HG03025 (cell line): ENCODE measurements around the gene SORBS1.

Source experiments
- ATAC-seq: cut with Tn5 transposase; IDR thresholded peaks from one replicate; pipeline ENCODE4 v1.9.1; 2021; ENCODE audit warnings: mild to moderate bottlenecking, moderate library complexity; ENCODE audit not compliant: unreplicated experiment, low FRiP score

SORBS1 gene

DNA sequence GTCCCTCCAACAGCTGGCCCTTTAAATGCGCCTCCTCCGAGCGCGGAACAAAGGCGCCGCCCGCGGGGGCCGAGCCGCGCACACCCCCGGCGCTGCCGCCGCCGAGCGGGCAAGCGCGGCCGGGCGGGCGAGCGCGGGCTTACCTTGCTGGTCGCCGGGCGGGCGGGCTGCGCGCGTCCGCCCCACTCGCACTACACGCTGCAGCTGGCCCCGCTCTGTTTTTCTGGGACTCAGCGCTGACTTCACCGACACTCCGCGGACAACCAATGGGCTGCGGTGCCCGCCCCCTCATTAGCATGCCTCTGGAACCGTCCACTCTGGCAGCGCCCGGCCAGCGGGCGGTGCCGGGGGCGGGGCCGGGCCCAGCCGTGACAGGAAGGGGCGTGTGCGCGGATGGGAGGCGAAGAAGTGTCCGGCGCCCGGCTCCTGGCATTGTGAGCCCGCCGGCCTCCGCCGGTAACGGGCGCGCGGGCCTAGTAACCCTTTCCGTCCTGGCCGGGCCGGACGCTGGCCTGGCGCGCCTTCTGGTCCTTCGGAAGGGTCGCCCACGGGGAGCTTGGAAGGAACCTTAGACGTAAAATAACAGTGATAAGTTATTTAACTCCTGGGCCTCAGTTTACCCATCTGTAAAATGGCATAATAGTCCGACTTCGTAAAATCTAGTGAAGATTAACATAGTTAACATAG lies at the start of gene SORBS1:
Gene SORBS1, minus strand, starts transcription at position 195 of the 687 bp plus-strand sequence. CDS start 120,236 bp downstream, outside the sequence.
- ATAC-seq = peak; percentile 99

DNA sequence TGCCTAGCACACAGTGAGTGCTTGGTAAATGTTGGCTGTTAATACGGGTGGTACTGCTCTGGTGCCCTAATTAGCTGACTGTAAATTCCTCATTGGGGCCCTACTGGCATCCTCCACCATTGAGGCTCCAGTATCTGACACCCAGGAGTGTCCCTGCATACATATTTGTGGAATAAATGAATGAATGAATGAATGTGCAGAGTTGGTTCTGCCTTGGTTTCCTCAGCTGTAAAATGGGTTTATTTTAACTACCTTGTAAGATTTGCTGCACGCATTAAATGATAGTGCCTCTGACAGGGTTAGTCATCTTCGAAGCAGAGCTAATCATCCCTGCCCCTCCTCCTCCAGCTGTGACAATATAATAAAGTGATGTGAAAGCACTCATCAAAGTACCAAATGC lies 49.6 kb upstream of the SORBS1 start:
- ATAC-seq = no peak

DNA sequence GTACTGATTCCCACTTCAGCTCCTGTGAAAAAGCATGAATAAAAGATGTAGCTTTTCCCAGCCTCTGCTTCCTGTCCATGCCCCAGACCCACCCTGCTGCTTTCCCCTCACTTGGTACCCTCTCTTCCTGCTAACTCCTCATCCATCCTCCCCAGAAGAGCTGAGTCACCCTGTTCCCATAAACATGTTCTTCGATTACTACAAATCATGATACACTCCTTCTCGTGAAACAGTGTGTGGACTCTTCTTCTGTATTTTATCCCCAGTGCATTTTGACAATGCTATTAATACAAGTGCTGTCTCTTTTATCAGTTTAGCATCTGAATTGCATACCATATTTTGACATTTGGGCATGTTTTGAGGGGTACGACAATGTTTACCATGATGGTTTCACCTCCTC lies 45.8 kb upstream of the SORBS1 start:
- ATAC-seq = no peak

DNA sequence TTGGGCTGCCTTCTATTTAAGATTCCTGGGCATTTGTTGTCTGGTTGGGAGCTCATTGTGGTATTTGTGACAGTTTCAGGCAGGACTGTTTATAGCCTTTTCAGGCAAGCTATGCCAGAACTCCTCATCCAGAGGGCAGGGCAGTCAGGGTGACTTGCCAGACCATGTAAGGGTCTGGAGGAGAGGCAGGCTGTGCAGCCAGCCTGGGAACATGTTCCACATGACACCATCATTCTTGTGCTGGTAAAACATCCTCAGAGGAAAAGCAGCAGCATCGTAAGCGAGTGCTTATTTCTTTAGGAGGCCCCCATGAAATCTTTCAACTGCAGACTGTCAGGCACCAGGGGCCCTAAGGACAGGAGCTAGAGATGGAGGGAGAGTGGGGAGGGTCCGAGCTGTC lies 44.0 kb upstream of the SORBS1 start:
- no peak for ATAC-seq

DNA sequence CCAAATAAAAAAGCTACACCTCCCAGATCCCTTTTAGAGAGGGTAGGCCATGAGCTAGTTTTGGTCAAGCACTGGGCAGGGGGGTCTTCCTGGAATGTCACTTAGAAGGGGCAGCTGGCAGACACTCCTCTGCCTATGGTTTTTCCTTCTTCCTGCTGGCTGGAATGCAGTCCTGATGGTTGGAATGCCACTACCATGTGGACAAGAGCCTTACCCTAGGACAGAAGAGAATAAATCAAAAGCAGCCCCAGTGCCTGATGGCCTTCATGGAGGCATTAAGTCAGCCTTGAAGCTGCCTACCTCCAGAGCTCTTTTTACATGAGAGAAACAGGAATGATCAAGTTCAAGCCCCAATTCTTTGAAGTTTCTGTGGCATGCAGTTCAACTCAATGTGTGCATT lies 43.5 kb upstream of the SORBS1 start:
- ATAC-seq = no peak

DNA sequence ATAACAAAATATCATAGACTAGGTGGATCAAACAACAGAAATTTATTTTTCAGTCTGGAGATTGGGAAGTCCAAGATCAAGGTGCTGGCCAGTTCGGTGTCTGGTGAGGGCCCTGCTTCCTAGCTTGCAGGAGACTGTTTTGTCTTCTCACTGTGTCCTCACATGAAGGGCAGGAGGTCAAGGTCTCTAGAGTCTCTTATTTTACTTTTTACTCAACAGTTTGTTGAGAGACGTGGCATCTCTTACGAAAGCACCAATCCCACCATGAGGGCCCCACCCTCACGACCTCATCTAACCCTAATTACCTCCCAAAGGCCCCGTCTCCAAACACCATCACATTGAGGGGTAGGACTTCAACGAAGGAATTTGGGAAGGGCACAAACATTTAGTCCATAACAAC lies 41.2 kb upstream of the SORBS1 start:
- no peak for ATAC-seq

DNA sequence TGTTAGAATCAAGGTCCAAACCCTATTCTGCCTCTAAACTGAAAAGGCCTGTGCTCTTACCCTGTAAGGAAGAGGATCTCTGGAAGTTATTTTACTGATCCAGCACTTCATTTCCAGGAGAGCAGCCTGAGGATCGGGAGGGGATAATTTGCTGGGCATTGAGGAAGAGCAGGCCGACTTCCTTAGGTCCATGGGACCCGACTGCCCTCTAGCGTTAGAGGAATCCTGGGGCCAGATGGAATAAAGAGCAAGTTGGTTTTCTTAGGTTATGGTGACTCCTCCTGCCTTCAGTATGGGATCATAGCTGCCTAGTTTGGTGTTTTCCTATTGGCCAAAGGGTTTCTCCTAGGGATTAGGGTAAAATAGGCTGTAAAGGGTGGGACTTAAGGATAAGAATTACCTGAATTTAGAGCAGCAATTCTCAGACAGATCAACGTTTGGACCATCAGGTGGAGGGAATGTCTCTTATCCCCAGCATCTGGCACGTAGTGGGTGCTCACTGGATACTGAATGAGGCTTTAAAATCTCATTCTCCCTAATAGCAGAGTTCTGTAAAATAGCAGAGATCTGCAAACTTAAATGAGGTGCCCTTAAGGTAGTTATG lies 40.0 kb upstream of the SORBS1 start:
- ATAC-seq = no peak

DNA sequence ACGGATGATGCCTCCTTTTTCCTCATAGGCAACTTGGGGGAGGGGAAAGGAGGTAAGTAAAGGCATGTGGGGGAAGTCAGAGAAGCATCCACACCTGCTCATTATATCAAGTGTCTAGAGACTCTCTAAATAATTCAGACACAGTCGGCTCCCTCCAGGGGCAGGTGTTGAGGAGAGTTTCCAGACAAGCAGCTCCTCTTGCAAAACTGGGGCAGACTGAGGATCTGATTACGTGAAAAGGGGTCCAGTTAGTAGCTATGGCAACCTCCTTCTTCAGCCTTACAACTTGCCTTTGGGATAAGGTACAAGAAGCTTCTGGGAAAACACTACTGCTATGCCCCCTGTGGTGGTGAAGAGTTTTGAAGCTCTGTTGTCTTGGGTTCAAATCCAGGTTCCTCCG lies 39.0 kb upstream of the SORBS1 start:
- no peak for ATAC-seq

DNA sequence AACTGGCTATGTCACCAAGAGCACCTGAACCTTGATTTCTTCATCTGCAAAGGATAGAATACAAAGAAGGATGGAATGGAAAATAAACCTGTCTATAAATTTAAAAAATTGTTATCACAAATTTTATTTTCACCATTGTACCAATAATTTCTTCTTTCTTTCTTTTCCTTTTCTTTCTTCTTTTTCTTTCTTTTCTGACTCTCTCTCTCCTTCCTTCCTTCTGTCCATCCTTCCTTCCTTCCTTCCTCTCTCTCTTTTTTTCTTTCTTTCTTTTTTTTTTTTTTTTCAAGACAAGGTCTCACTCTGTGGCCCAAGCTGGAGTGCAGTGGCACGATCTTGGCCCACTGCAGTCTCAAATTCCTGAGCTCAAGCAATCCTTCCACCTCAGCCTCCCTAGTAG lies 36.6 kb upstream of the SORBS1 start:
- no peak for ATAC-seq

DNA sequence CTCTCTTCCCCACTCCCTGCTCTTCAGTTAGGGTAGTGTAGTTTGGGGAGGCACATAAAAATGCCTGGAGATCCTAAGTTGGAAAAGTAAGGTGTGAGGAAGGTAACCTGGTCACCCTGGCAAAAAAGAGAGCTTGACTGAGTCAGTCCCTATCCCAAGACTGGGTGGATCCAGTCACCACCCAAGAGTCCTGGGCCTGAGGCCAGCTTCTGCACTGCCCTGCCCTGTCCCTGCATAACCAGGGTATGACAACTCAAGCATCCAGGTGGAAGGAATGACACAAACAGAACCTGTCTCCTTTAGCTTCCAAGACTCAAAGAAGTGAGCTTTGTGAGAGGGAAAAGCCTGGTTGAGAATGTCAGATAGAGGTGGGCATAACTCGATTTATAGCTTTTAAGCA lies 26.9 kb upstream of the SORBS1 start:
- no peak for ATAC-seq

DNA sequence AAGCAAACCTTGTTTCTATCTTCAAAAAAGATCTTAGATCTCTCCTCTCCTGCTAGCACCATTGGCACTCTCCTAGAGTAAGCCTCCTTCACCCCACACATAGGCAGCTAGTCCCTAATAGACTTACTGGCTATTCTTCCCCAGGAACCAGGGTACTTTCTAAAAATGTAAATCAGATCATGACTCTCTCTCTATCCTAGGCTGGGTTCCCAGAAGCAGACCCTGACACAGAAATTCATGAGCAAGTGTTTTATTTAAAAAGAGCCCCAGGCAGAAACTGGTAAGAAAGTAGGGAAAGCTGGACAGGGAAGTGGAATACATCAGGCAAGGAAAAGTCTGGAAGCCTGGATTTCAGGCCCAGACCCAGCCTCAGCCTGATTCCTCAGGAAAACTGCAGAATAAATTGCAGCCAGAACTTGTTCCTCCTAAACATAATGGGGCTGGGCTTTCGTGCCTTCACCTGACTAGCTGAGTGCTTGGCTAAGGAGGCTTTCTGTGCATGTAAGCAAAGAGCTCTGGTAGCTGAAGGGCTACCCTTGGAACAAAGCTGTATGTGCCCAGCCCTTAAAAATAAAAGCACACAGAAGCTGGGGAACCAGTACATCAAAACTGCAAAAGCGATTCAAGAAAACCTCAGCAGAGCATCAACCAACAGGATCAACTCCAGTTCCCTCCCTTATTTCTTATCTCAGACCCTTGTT lies 18.8 kb upstream of the SORBS1 start:
- no peak for ATAC-seq

DNA sequence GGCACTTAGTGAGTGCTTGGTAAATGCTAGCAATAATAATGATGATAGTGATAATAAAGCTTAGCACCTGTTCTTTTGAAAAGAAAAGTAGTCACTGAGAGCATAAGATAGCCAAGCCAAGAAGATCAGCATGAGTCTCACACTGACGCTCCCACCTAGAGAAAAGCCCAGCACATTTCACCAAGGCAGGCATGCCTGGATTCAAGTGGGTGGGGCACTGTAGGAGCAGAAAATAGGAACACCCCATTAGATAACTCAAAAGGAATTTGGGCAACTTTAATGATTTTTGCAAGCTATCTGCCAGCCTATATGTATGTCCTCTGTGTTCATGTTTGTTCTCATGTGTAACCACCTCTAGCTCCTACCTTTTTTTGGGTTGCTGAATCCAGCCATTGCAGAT lies 18.1 kb upstream of the SORBS1 start:
- no peak for ATAC-seq

DNA sequence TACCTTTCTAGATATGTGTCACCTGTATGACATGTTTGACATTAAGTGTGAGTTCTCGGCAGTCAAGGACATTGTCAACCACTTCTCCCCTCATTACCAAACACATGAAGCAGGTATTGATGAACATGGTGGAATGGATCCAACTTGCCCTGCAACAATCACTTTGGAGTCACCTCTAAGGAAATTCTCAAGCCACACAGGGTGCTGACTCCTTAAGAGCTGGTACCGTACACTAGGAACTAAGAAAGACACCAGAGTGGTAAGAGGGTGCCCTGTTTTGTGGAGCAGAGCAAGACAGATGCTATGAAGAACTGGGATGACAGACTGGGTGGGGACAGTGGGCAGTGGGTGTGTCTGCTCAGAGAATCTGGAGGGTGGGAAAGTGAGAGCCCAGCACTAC lies 17.4 kb upstream of the SORBS1 start:
- ATAC-seq = no peak

DNA sequence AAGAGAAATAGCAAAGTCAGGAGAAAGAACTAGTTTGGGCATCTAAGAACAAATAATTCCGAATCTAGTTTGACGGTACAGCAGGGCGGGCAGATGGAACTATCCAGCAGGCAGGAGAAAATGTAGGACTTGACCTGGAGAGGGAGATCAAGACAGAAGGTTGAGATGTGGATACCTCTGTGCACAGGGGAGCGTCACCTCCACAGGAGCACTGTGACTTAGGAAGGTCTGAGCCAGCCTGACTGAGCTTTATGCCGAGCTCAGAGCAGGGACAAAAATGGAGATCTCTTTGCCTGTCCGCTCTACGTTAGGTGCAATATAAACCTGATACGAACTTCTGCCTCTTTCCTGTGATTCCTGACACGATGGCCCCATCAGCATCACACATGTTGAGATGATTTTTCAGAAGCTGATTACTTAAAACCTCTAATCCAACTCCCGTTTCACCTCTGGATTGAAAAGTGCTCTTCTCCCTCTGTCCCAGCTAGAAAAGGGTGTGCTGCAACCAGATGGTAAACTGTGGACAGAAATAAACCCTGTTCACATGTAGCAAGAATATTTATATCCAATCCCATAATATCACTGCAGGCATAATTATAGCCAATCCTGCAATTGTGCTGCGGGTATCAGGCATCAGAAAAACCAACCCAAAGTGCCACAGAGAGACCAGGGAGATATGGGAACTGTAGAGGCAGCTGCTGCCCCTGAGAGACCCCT lies 13.6 kb upstream of the SORBS1 start:
- no peak for ATAC-seq

DNA sequence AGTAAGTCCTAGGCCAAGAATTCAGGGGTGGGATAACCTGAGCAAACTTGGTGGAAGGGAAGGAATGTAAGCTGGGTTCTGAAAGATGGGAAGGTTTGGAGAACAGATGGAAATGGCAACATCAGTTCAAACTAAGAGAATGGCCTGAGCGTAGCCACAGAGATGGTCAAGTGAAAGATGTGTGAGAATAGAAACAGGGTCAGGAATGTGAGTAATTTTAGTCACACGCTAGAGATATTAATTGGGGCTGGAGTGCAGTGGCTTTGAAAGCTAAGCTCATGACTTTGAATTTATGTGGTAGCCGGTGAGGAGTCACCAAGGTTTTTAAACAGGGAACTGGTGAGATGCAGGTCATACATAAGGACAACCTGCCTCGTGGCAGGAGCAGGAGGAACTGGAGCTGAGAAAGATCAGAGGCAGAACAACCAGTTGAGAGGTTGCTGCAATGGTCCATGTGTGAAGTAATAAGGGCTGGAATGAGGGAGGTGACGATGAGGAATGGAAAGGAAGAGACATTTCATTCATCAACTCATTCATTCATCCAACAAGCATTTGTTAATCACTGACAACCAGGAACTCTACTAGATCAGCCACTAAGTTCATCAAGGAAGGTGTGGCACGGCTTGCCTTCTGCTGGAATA lies 12.9 kb upstream of the SORBS1 start:
- no peak for ATAC-seq

DNA sequence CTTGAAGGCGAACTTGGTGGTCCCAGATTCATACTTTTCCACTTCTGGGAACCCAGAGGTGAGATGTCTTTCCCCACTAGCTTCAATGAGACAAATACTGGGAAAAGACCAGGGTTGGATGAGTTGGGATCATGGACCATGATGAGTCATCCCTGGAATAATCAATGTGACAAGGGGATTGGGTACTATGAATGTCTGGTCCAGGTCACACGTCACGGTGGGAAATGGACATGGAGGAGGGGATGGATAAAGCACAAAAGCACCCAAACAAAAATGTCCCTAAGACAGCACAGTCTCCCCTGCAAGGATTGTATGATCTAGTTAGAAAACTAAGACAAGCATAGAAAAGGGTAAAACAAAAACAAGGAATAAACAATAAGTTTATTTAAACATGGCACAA lies 12.4 kb upstream of the SORBS1 start:
- ATAC-seq = no peak

DNA sequence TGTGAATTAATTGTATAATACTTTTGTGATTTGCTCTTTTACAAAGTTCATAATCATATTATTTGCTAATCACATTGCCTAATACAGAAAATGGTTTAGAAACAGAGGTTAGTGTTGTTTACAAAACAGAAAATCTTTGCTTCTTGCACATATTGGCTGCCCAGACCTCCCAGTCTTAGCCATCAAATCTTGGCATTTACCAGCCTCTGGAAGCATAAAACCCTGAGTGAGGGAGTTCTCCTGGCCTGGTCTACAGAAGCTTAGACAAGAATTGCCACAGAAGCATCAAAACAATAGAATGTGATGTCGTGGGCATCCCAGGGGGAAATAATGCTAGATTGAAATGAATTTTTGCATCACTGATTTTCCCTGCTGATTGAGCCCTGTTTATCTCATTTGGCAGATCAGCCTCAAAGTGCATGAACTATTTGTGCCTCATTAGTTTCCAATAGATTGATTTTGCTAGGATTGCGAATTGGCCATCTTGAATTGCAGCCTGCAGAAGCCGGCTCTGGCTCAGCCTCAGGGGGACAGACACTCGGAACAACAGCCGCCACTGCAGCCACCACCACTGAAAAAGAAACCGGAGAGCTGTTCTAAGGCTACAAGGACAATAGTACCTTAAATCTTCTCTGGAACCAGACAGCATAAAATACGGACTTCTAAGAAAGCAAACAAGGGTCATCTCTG lies 11.1 kb upstream of the SORBS1 start:
- no peak for ATAC-seq

DNA sequence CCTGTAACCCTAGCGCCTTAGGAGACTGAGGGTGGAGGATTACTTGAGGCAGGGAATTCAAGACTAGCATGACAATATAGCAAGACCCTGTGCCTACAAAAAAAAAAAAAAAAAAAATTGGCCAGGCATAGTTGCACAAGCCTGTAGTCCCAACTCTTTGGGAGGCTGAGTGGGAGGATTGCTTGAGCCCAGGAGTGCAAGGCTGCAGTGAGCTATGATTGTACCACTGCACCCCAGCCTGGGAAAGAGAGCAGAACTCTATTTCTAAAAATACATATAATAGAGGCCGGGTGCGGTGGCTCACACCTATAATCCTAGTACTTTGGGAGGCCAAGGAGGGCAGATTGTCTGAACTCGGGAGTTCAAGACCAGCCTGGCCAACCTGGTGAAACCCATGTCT lies 10.2 kb upstream of the SORBS1 start:
- ATAC-seq = no peak

DNA sequence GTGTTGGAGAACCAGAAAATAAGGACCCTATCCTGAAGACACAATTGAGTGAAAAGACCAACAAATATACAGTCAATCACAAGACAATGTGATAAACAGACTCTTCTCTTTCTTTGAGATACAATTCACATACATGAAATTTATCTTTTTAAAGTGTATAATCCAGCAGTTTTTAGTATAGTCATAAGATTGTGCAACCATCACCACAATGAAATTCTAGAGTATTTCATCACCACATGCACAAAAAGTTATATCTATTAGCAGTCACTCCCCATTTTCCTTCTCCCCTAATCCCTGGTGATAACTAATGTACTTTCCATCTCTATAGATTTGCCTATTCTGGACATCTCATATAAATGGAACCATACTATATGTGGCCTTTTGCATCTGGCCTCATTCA lies 8.2 kb upstream of the SORBS1 start:
- no peak for ATAC-seq

DNA sequence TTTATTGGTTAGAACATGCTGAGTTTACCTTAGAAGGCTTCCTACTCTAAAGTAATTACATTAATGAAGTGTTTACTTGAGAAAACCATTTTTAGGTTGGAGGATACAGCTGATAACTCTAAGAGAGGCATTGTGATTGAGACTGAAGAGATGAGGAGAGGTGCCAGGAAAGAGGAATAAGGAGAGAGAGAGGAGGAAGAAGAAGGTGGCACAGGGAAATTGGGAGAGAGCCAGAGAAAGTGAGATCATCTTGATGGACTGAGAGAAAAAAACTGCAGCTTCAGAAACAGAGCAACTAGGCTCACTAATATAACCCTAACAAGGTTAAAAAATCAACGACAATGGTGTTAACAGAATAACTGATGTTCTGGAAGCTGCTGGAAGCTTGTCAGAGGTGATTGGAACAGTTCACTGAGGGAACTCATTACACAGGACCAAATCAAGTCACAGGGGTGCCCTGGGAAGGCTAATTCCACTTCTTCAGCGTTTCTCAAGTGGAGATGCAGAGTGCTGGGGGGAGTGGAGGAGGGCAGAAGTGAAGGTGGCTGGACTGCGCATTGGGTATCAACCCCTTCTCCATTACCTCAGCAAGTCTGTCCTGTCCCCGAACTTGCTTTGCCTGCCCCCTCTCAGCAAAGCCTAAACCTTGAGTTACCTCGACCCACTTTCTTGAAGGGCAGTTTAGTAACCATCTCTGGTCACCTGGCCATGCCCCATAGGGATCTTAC lies 6.9 kb upstream of the SORBS1 start:
- no peak for ATAC-seq
